KOPT-K1 (cell line): ENCODE results near the gene IRF2BPL.
A peak's percentile ranks its signal among the peaks of the same experiment; 100 is the strongest.

ENCODE experiments used
- H3K27ac ChIP-seq: fragments of 200-600 bp; sonication (generic); 2 replicates; pipeline ENCODE4 v1.5.1; 2016; ENCODE audit warnings: antibody characterized with exemption, mild to moderate bottlenecking, low read depth, low read length; ENCODE audit not compliant: poor library complexity, severe bottlenecking
- H3K36me3 ChIP-seq: fragments of 200-600 bp; sonication (generic); 2 replicates; pipeline ENCODE4 v1.5.1; 2017; ENCODE audit warnings: antibody characterized with exemption, mild to moderate bottlenecking, low read length, moderate library complexity; ENCODE audit not compliant: insufficient read depth
- H3K9me3 ChIP-seq: fragments of 200-600 bp; sonication (generic); 2 replicates; pipeline ENCODE4 v1.5.1; 2017; ENCODE audit warnings: antibody characterized with exemption, low read length, mild to moderate bottlenecking; ENCODE audit not compliant: insufficient read depth, poor library complexity, severe bottlenecking

Gene IRF2BPL

DNA sequence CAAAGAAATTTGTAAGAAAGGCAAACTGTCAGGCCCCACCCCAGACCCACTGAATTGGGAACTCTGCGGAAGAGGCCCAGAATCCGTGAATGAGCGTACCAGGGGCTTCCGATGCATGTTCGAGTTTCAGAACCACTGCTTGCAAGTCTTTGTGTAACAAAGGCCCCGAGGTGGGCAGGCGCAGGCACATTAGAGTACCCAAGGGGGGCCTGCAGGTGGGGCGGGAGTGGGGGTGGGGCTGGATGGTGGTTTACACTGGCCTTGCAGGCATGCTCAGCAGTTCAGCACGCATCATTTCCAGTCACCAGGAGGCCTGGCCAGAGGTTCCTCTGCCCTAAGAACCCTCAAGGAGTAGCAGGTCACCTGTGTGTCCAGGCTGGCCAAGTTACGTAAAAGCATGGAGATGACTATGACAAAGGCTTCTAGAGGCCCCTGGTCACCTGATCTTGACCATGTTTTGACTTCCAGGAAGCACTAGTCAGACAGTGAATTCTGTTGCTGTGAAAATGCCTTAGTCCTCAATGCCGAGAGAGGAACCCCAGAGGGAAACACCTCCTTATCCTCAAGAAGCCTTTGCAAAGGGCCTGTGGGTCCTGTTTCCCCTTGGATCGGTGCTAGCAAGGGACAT, 33.2 kb upstream of the IRF2BPL start:
- Histone ChIP-seq H3K9me3 (no peaks in the 10 kb centered on the region), H3K27ac (peak overlapping the region; percentile 31), H3K36me3 (no peaks in the 10 kb centered on the region)

DNA sequence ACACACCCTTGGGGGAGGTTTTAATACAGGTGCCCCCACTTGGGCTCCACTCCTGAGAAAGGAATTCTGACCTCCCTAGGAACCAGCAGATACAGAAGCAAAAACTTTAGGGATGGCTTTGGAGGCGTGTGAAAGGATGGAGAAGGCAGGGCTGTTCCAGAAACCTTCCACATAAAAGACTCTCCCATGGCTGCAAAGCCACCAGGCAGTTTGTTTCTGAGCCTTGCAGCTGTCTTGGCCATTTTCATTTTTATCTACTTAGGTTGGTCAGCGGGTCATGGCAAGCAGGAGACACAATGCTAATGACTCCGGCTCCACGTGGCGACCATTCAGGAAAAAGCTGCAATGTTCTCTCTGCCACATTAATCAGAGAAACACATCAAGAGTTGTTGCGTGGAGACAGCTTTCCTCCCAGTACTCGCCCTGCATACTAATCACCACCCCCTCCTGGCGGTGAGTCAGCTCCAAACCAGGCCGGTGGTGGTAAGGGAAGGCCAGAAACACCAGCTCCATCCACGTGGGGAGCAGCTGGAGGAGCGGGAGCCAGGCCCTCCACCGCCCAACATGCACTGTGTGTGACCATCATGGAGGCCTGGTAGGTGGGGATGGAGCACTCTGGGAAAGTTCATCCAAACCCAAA, 30.9 kb upstream of the IRF2BPL start:
- Histone ChIP-seq H3K27ac (no peak overlapping the region), H3K36me3 (no peaks in the 10 kb centered on the region), H3K9me3 (no peaks in the 10 kb centered on the region)

DNA sequence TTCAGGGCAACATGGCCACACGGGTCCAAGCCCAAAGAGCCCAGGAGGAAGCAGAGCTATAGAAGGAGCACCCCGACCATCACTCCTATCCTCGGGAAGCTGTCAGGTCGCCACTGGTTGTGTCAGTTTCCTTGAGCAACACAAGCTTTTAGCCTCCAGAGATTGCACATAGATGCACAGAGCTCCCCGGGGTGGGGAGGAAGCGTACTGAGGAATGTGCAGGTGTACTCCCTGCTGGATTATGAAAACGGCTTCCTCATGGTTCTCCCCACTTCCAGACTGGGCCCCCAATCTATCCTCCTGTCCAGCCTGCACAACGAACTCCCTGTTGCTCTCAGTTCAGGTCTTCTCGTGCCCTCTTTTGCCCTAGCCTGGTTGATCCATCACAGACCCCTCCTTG, 30.3 kb upstream of the IRF2BPL start:
- H3K27ac ChIP-seq: no peak overlapping the region
- H3K36me3 ChIP-seq: no peaks in the 10 kb centered on the region
- H3K9me3 ChIP-seq: no peaks in the 10 kb centered on the region

DNA sequence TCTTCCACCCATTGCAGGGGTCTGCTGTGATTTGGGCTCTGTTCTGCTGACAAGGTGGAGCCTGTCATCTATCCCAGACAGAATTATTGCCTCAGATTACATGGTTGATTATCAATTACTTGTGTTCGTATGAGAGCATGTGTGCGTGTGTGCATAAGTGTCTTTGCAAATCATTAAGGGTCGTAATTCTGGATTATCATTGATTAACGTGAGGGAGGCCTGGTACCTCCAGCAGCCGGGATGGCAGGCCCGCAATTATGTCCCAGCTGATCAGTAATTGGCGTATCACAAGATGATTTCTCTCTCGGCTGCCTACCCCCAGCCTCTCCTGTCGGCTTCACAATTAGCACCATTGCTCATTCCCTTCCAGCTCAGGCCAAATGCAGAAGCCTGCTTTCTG, 29.6 kb upstream of the IRF2BPL start:
- no peak overlapping the region for H3K27ac ChIP-seq
- H3K36me3 ChIP-seq: no peaks in the 10 kb centered on the region
- H3K9me3 ChIP-seq: no peaks in the 10 kb centered on the region

DNA sequence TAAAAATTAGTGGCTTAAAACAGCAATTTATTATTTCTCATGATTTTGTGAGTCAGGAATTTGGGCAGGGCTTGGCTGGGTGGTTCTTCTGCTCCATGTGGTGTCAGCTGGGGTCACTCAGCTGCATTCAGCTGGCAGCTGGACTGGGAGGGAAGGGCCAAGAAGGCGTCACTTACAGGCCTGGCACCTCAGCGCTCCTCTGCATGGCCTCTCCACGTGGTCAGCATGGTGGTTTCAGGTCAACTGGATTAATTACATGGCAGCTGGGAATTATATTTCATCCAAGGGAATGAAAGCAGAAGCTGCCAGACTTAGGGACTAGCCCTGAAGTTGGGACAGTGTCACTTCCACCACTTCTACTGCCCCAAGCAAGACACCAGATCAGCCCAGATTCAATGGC, 27.5 kb upstream of the IRF2BPL start:
- H3K9me3 ChIP-seq: no peaks in the 10 kb centered on the region
- no peak overlapping the region for H3K27ac ChIP-seq
- no peaks in the 10 kb centered on the region for H3K36me3 ChIP-seq

DNA sequence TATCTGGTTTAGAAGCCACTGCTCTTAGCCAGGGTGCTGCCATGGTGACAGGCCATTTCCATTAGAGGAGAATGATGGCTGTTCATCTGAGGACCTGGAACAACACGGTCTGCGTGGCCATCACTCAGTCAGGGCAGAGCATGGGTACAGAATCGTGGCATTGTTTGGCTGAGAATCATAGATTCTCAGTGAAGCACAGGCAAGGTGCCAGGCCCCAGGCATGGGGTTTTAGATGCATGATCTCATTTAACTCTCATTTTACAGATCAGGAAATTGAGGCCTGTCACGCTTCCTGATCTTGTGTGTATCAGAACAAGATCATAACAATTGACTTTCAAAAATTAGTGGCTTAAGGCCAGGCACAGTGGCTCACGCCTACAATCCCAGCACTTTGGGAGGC, 26.8 kb upstream of the IRF2BPL start:
- H3K9me3 ChIP-seq: no peaks in the 10 kb centered on the region
- H3K36me3 ChIP-seq: no peaks in the 10 kb centered on the region
- no peak overlapping the region for H3K27ac ChIP-seq

DNA sequence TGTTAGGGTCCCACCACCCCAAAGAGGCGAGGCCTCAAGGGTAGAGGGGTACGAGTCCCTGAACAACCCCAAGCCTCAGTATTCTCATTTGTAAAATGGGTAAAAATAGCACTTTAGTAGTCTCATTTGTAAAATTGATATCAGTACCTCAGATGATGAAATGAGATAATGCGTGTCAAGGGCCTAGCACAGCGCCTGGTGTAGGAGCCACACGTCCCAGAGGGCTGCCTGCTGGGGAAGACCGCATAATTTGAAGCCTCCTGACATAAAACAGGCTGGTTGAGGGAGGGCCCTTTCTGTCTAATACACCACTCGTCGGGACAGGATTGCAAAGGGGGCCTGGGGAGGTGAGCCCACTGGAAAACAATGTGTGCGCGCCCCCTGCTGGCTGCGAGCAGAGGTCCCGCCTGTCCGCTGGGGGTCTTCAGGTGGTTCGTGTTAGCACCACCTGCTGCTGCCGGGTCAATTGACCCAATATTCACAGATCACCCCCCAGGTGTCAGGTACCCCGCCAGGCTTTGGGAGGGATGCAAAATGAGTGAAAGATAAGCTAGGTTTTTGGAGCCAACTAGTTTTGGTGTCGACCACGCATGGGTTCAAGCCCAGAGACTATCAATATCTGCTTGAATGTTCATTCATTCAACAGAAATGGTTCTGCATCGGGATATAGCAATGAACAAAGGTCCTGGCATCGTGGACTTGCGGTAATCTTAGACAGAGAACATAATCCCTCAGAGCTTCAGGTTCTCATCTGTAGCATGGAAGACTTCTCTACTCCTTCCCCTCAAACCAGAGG, 24.7 kb upstream of the IRF2BPL start:
- Histone ChIP-seq H3K9me3 (no peaks in the 10 kb centered on the region), H3K36me3 (no peaks in the 10 kb centered on the region), H3K27ac (peak overlapping the region; percentile 39)

DNA sequence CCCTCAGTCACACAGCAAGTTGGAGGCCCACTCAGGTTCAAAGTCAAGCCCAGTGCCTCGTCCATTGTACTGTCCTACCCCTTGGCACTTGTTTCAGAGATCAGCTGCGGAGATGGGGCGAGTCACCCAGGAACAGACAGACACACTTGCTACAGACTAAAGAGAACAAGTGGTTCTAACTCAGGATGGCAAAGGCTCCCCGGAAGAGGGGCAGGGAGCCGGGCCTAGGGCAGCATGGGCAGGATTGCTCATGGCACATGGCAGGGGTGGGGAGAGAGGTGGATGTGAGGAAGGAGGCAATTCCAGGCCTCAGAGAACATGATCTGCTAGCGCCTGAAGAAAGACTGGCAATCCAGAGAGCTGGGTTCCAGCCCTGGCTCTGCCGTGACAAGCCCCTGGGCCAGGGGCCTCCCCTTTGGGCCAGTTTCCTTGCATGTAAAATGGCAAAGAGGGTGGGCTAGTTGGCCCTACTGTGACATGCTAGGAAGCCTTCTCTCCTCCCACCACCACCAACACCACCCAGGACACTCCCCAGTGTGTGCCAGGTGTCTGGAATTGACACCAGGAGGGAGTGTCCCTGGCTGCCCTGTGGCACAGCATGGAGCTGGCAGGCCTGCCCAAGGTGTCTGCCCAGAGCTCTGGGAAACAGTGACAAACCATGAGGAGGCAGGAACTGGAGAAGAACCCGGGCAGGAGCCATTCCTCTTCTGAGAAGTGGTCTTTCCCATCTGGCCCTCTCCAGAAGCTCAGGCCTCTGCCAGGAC, 24.0 kb upstream of the IRF2BPL start:
- Histone ChIP-seq H3K36me3 (no peaks in the 10 kb centered on the region), H3K27ac (peak overlapping the region; percentile 39)

DNA sequence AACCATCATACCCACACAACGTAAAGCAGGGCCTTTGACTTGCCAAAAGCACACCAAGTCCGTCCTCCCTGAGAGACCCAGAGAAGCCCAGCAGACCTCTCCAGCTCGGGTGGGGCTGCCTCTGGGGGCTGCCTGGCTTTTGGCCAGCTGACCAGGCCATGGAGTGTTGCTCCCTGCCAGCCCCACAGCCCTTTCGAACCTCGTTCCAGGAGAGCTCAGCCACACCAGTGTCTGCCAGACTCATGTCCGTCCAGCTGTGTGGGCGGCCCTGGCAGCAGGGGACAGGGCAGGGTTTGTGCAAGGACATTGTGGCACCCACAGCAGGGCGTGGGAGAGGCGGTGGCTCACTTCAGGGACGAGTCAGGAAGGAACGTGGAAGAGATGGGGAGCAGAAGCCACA, 22.6 kb upstream of the IRF2BPL start:
- Histone ChIP-seq H3K27ac (no peak overlapping the region), H3K9me3 (no peaks in the 10 kb centered on the region), H3K36me3 (no peaks in the 10 kb centered on the region)

More for the DNA sequence above, 24.0 kb upstream of the IRF2BPL start:
- no peaks in the 10 kb centered on the region for H3K9me3 ChIP-seq

DNA sequence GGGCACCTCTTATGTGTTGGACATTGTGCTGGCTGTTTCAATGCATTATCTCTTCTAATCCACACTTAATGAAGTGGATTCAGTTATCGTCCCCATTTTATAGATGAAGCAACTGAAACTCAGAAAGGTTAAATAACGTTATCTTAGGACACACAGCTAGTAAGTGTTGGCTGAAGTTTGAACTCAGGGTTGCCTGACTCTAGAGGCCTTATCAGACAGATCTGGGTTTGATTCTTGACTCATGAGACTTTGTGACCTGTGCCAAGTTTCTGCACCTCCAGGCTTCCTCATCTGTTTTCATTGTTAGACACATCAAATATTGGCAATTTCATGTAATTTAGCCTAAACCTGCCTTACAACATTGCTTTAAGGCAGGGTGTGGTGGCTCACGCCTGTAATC, 18.2 kb upstream of the IRF2BPL start:
- peak overlapping the region; percentile 11 for H3K27ac ChIP-seq
- no peaks in the 10 kb centered on the region for H3K9me3 ChIP-seq
- H3K36me3 ChIP-seq: no peaks in the 10 kb centered on the region

DNA sequence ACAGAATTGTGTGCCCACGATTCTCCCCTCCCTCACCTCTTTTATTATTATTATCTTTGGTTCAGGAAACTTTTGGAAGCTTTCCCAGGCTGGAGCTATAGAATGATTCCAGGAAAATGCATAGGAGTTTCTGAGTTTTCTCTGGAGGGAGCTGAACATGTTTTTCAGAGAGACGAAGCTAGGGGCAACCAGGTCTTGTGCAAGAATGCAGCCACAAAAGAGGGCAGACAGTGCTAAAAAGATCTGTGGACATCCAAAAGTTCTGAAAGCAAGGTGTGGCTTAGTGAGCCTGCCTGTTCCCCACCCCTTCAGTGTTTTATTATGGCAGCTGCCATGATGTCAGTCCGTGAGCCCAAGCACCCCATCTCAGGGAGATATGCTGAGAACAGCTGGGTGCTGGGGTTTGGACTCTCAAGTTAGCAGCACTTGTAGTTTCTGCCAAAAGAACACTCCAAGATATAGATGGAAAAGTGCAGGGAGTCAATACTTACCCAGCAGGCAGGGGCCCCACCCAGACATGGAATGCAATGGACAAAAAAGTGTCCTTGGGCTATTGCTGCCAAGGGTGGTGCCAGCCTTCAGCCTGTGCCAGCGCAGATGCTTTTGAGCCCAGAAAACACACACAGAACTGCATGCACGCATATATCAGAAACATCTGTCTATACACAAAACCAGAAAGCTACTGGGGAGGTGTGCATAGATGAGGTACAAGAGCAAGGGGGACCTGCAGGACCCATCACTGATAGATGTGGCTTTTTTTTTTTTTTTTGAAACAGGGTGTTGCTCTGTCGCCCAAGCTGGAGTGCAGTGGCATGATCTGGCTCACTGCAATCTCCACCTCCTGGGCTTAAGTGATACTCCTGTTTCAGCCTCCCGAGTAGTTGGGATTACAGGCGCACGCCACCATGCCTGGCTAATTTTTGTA, 17.0 kb upstream of the IRF2BPL start:
- H3K27ac ChIP-seq: peak overlapping the region; percentile 11
- no peaks in the 10 kb centered on the region for H3K36me3 ChIP-seq
- H3K9me3 ChIP-seq: no peaks in the 10 kb centered on the region

DNA sequence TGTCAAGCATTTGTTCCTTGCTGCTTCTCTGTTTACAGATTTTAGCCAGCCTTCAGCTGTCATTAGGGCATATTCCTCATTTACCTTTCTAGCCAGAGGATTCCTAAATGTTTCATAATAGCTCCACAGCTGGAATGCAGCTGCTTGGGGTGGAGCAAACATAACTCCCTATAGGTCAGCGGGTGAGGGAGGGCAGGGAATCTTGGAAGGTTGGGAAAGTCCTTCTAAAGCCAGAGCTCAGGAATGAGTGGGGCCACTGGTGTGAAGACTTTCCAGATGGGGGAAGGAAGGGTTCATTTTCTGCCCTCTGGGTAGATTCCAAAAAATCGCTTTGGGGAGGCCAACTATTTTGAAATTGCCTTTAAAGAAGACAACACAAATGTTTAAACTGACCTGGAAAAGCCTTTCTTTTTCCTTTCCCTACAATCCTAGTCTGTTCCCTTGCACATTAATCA, 16.3 kb upstream of the IRF2BPL start:
- Histone ChIP-seq H3K9me3 (no peaks in the 10 kb centered on the region), H3K27ac (peak overlapping the region; percentile 93), H3K36me3 (no peaks in the 10 kb centered on the region)

DNA sequence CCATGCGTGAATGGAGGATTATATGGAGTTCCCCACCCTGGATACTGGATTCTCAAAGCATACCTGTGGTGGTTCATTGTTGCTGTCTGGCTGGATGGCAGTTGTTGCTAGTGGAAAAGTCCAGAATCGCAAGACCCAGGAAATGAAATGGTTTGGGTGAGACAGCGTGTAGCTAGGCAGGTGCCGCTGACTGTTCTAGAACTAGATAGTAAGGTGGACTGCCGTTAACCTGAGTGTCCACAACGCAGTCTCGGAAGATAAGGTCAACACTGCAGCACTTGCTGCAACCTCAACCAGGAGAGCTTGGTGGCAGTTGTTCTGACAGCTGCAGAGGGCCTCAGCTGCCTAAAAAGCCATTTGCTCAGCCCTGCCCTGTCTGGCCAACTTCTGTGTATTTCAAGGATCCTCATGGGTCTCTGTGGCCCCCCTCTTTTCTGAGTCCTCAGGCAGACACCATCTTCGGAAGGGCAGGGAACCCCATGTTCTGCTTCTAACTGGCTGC, 15.5 kb upstream of the IRF2BPL start:
- Histone ChIP-seq H3K27ac (peak overlapping the region; percentile 93), H3K36me3 (no peaks in the 10 kb centered on the region)

More for the DNA sequence above, 15.5 kb upstream of the IRF2BPL start:
- no peaks in the 10 kb centered on the region for H3K9me3 ChIP-seq
